Mucosa of descending colon (tissue), 3 donors: ENCODE results near the gene WNT7B. TPM values are rescaled to one million over a fixed set of nuclear protein-coding genes. Genes with fewer than 3 reads are reported as not detected.

Experiments used
- ATAC-seq: fragments of 200-7000 bp; cut with Tn5 transposase; one replicate; pipeline ENCODE4 v1.9.1; 2020; ENCODE audit warnings: mild to moderate bottlenecking, moderate library complexity
- DNase-seq, 3 donors: peaks; one replicate each; pipeline ENCODE4 v3.0.0-alpha.2; 2020
- H3K36me3 ChIP-seq: fragments of 200-600 bp; one replicate; pipeline ENCODE4 v1.8.0; 2021; ENCODE audit warnings: low read depth, mild to moderate bottlenecking
- H3K4me1 ChIP-seq: fragments of 200-600 bp; one replicate; pipeline ENCODE4 v1.8.0; 2021; ENCODE audit warnings: low read depth, mild to moderate bottlenecking
- H3K4me3 ChIP-seq: fragments of 200-600 bp; one replicate; pipeline ENCODE4 v1.8.0; 2021; ENCODE audit warnings: mild to moderate bottlenecking
- H3K9me3 ChIP-seq: fragments of 200-600 bp; one replicate; pipeline ENCODE4 v1.8.0; 2021; ENCODE audit warnings: mild to moderate bottlenecking
- intact Hi-C, 2 donors: fragments of 100-400 bp; cut with DNase I in 1 of 2; cut with micrococcal nuclease in 1 of 2; formaldehyde crosslinking; loops; one replicate each; pipeline versions ENCODE4 v1.11.0 to v1.11.1; 2022; cut with DNase I, micrococcal nuclease
- total RNA-seq, 3 donors: library from RNA; stranded (reverse); fragmentation: NEBNext Ultra II Directional in 2 of 3; extraction: Animal tissue kit (Norgen Biotek cat#: 25700) in 2 of 3; gene quantifications; one replicate each; pipeline versions ENCODE4 v1.2.1 to v1.2.4, GENCODE V29; 2021 to 2023
- TF ChIP-seq, protein P1 (sequence below): fragments of 200-600 bp; IDR thresholded peaks from one replicate; pipeline ENCODE4 v1.8.0; 2022; ENCODE audit warnings: antibody characterized with exemption, mild to moderate bottlenecking
- donor health status: DM: no; HTN: no; CAD: no; lungs with moderate emphysema.
- donor health status: DM: no; HTN: no; CAD: no.
- donor health status: DM: no; HTN: yes; CAD: no.

WNT7B gene
- total RNA-seq, 3 donors from 2014 or later: not detected

DNA sequence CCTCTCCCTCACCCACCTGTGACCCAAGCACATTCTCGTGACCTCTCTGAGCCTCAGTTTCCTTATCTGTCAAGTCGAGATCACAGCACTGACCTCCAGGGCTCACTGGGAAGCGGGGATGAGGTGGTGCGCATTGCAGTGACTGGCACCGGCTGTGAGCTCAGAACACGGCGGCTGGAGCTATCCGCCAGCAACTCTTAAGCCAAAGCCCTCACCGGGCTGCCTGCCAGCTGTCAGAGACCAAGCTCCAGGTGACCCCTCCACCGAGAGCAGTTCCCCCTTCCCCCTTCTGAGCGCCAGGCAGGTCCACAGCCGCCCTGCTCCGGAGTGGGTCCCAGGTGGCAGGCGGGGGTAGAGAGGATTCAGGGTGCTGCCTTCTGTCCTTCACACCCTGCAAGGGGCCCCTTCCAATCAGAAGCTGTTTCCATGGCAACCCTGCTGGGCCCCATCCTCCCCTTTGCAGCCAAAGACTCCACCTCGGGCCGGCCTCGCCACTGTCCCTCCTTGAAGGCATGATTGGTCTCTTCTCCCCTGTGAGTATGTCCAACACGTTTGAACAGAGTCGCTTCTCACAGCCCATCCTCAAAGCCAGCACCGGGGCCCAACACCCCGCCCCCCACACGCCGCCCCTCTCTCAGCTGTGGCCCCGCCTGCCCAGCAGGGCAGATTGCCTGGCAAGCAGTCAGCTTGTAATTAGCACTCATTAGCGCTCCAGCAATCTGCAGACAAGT, 98.7 kb downstream of the WNT7B start:
- Histone ChIP-seq H3K9me3 (no peaks in the 10 kb centered on the region), H3K4me3 (no peak overlapping the region), H3K4me1 (no peaks in the 10 kb centered on the region), H3K36me3 (no peaks in the 10 kb centered on the region)
- DNase-seq (peak in 1 of 3 donors; percentile 31), ATAC-seq (no peak)
- TF ChIP-seq, protein P1, sequence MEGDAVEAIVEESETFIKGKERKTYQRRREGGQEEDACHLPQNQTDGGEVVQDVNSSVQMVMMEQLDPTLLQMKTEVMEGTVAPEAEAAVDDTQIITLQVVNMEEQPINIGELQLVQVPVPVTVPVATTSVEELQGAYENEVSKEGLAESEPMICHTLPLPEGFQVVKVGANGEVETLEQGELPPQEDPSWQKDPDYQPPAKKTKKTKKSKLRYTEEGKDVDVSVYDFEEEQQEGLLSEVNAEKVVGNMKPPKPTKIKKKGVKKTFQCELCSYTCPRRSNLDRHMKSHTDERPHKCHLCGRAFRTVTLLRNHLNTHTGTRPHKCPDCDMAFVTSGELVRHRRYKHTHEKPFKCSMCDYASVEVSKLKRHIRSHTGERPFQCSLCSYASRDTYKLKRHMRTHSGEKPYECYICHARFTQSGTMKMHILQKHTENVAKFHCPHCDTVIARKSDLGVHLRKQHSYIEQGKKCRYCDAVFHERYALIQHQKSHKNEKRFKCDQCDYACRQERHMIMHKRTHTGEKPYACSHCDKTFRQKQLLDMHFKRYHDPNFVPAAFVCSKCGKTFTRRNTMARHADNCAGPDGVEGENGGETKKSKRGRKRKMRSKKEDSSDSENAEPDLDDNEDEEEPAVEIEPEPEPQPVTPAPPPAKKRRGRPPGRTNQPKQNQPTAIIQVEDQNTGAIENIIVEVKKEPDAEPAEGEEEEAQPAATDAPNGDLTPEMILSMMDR: no peak
- intact Hi-C loops: no loop called here

DNA sequence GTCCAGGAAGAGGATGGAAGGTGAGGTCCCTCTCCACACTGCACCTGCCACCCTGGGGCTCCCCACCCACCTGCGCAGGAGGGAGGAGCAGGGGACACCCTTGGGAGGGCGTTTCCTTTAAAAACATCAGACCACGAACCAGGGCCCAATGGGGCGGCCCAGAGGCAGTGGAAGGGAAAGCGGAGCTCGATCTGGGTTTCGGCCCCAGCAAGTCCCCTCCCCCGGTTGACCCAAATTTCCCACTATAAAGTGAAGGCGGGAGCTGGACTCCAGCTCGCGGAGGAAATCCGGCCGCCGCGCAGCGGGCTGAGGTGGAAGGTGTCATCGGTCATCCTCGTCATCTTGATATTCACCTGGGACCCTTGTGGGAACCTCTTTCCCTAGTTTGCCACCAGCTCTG, 99.3 kb downstream of the WNT7B start:
- TF ChIP-seq, protein P1: no peak
- no peak for ATAC-seq
- H3K9me3 ChIP-seq: no peaks in the 10 kb centered on the region
- no peaks in the 10 kb centered on the region for H3K4me1 ChIP-seq
- DNase-seq: peak in 1 of 3 donors; percentile 25
- H3K4me3 ChIP-seq: no peak overlapping the region
- no peaks in the 10 kb centered on the region for H3K36me3 ChIP-seq
- intact Hi-C loops: no loop called here

DNA sequence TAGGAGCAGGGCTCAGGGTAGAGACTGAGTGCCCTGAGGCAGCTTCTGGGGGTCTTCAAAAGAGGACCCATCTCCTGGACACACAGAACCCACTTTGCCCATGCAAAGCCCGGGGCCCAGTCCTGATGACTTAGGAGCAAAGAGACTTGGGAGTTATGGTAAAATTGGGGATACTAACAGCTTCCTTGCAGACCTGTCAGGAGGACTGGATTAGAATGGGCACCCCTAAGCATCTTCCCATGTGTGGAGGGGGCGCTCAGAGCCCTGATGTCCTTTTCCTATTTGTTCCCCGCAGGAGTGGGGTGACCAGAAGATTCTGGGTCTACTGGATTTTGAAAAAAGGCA, 100.0 kb downstream of the WNT7B start:
- Histone ChIP-seq H3K4me3 (no peak overlapping the region), H3K9me3 (no peaks in the 10 kb centered on the region), H3K4me1 (no peaks in the 10 kb centered on the region), H3K36me3 (no peaks in the 10 kb centered on the region)
- DNase-seq (no peak), ATAC-seq (no peak)
- TF ChIP-seq, protein P1: no peak
- intact Hi-C loops: no loop called here

DNA sequence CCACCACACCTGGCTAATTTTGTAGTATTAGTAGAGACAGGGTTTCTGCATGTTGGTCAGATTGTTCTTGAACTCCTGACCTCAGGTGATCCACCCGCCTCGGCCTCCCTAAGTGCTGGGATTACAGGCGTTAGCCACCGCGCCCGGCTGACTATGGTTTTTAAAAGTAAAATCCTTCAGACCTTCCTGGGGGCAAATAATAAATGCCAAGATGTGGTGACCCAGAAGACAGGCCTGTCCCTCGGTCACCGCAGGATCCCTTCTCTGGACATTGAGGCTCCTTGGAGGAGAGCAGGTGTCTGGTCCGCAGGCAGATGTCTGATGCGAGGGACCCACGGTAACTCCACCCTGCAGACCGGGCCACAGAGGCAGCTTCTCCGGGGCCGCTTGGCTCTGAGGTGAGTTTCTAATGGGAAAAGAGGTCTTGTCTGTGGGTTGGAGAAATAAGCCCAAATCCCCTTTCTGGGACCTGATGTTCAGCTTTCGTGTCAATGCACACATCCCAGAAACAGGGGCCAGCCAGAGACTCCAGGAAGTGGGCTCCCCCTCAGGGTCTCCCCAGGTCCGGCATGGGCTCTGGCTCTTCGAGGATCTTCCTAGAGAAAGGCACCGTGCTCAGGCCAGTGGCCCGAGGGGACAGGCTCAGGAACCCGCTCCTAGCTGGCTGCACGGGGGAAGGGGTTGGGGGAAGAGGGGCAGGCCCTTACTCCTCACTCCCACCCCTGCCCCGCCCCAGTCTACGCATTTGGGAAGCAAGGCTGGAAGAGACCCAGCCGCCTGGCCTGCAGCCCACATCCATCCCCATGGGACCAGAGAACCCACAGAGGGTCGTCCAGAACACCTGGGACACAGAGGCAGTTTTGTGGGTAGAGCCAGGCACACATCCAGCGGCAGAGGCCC, 100.6 kb downstream of the WNT7B start:
- Histone ChIP-seq H3K4me1 (no peaks in the 10 kb centered on the region), H3K36me3 (no peaks in the 10 kb centered on the region), H3K9me3 (no peaks in the 10 kb centered on the region), H3K4me3 (no peak overlapping the region)
- DNase-seq: no peak
- TF ChIP-seq, protein P1: no peak
- intact Hi-C loops: no loop called here
- ATAC-seq: no peak

GRCh38 chr22:45872659-45873263, 104.2 kb downstream of the WNT7B start:
- DNase-seq (no peak), ATAC-seq (no peak)
- Histone ChIP-seq H3K36me3 (no peaks in the 10 kb centered on the region), H3K9me3 (no peaks in the 10 kb centered on the region), H3K4me1 (no peaks in the 10 kb centered on the region), H3K4me3 (no peak overlapping the region)
- TF ChIP-seq, protein P1: no peak
- intact Hi-C loops: no loop called here
